Astrocyte of the spinal cord (primary cell): Measurements from ENCODE around the gene NFE2L3.
"Not testable (repeated sequence)": the region's sequence is repeated elsewhere in the genome, so short reads cannot be mapped to it uniquely, and the experiment has no call there.

Source experiments
- DNase-seq: peaks from one replicate; pipeline ENCODE4 v3.0.0; 2011; ENCODE audit warnings: low read depth, low spot score
- H3K4me3 ChIP-seq: 2 replicates; pipeline ENCODE4 v1.5.1; 2011; ENCODE audit warnings: low read depth, mild to moderate bottlenecking, low read length, moderate library complexity
- CTCF ChIP-seq: IDR thresholded peaks from 2 replicates; pipeline ENCODE4 v1.5.1; 2012; ENCODE audit warnings: low read depth, mild to moderate bottlenecking, low read length, inconsistent platforms
- in situ Hi-C: cut with HindIII; loops from 2 replicates; pipeline ENCODE4 v1.10.0; 2017; ENCODE audit warnings: low sequenced_read_pairs

The NFE2L3 gene

GRCh38 chr7:26117142-26117807, 34.7 kb upstream of the NFE2L3 start:
- TF ChIP-seq CTCF, result no peak
- no peak overlapping the region for H3K4me3 ChIP-seq
- in situ Hi-C loops, result no loop called here
- DNase-seq, result no peak

- no peak for TF ChIP-seq CTCF
- H3K4me3 ChIP-seq, result no peak overlapping the region
- in situ Hi-C loops, result no loop called here
- no peak for DNase-seq
These were observed 34.0 kb upstream of the NFE2L3 start for GRCh38 chr7:26117970-26118369.

GRCh38 chr7:26122745-26123144, 29.3 kb upstream of the NFE2L3 start:
- in situ Hi-C loops, result no loop called here
- no peak for TF ChIP-seq CTCF
- no peak overlapping the region for H3K4me3 ChIP-seq
- no peak for DNase-seq

GRCh38 chr7:26124775-26125174, 27.2 kb upstream of the NFE2L3 start:
- DNase-seq, H3K4me3 ChIP-seq, in situ Hi-C loops: not testable (repeated sequence)

GRCh38 chr7:26127411-26127810, 24.6 kb upstream of the NFE2L3 start:
- no peak overlapping the region for H3K4me3 ChIP-seq
- DNase-seq, result no peak
- no peak for TF ChIP-seq CTCF
- in situ Hi-C loops, result no loop called here

GRCh38 chr7:26131056-26131589, 20.9 kb upstream of the NFE2L3 start:
- in situ Hi-C loops, result no loop called here
- TF ChIP-seq CTCF, result no peak
- H3K4me3 ChIP-seq, result no peak overlapping the region
- no peak for DNase-seq

- in situ Hi-C loops, result no loop called here
- DNase-seq, result no peak
- no peak overlapping the region for H3K4me3 ChIP-seq
- TF ChIP-seq CTCF, result no peak
These were observed 16.9 kb upstream of the NFE2L3 start for GRCh38 chr7:26135076-26135475.
